ENCODE measurements around the gene SLC5A11. TPM values are rescaled to one million over a fixed set of nuclear protein-coding genes. Genes with fewer than 3 reads are reported as not detected.

The SLC5A11 gene
- total and polyA plus RNA-seq, 4 donors, result 0.05 to 1.1 TPM; not detected in 2

- DNase-seq, result no peak
- H3K9me3 ChIP-seq (ENCODE audit: control insufficient read depth in 4 of 4, insufficient read depth in 3 of 4, low read length in 3 of 4), result no peaks in the 10 kb centered on the region
Measured at GRCh38 chr16:24935336-24935735, 89.6 kb downstream of the SLC5A11 start.

DNA sequence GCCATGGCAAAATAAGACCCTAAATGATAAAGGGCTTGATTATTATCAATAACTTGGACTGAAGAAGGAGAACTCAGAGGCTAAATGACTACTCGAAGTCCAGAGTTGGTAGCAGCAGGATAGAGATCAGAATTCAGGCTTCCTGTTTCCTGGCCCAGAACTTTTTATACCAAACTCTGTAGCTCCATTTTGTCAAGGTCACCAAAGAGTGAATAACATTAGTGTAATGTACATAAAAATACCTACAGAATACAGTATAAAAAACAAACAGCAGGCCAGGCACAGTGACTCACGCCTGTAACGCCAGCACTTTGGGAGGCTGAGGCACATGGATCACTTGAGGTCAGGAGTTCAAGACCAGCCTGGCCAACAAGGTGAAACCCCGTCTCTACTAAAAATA, 90.4 kb downstream of the SLC5A11 start:
- DNase-seq (no peak), ATAC-seq (ENCODE audit: insufficient read depth, low FRiP score) (no peak)
- H3K36me3 ChIP-seq (ENCODE audit: control insufficient read depth in 4 of 4, insufficient read depth in 4 of 4, low read length in 4 of 4), result peaks cover 20 to 67% (median 38%) of the 10 kb centered on the region in 4 donors
- no peaks in the 10 kb centered on the region for H3K4me1 ChIP-seq (ENCODE audit: control insufficient read depth in 5 of 5, insufficient read depth in 5 of 5, low read length in 5 of 5)
- 84 to 92% methylated on average over 4 of the region's 4 CpGs for WGBS, 2 donors
- H3K27ac ChIP-seq (ENCODE audit: low read depth in 1 of 2, low read length in 1 of 2), result no peak overlapping the region
- H3K27me3 ChIP-seq (ENCODE audit: control insufficient read depth in 3 of 3, insufficient read depth in 3 of 3, low read length in 2 of 3), result no peaks in the 10 kb centered on the region
- H3K9ac ChIP-seq (ENCODE audit: insufficient read depth in 1 of 2, low read length in 2 of 2), result no peak overlapping the region
- TF ChIP-seq, protein P1, sequence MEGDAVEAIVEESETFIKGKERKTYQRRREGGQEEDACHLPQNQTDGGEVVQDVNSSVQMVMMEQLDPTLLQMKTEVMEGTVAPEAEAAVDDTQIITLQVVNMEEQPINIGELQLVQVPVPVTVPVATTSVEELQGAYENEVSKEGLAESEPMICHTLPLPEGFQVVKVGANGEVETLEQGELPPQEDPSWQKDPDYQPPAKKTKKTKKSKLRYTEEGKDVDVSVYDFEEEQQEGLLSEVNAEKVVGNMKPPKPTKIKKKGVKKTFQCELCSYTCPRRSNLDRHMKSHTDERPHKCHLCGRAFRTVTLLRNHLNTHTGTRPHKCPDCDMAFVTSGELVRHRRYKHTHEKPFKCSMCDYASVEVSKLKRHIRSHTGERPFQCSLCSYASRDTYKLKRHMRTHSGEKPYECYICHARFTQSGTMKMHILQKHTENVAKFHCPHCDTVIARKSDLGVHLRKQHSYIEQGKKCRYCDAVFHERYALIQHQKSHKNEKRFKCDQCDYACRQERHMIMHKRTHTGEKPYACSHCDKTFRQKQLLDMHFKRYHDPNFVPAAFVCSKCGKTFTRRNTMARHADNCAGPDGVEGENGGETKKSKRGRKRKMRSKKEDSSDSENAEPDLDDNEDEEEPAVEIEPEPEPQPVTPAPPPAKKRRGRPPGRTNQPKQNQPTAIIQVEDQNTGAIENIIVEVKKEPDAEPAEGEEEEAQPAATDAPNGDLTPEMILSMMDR (IDR thresholded peaks at IDR 0.05; ENCODE audit: control extremely low read depth, extremely low read depth), result no peak
- no peaks in the 10 kb centered on the region for H3K9me3 ChIP-seq (ENCODE audit: control insufficient read depth in 4 of 4, insufficient read depth in 3 of 4, low read length in 3 of 4)
- no peak overlapping the region for H3K4me3 ChIP-seq

More at GRCh38 chr16:24935336-24935735, 89.6 kb downstream of the SLC5A11 start:
- WGBS, 2 donors, result 96 to 98% methylated on average over 6 of the region's 6 CpGs
- no peak overlapping the region for H3K9ac ChIP-seq (ENCODE audit: insufficient read depth in 1 of 2, low read length in 2 of 2)
- no peak for ATAC-seq (ENCODE audit: insufficient read depth, low FRiP score)
- no peak overlapping the region for H3K4me3 ChIP-seq
- no peaks in the 10 kb centered on the region for H3K27me3 ChIP-seq (ENCODE audit: control insufficient read depth in 3 of 3, insufficient read depth in 3 of 3, low read length in 2 of 3)
- H3K27ac ChIP-seq (ENCODE audit: low read depth in 1 of 2, low read length in 1 of 2), result no peak overlapping the region
- H3K36me3 ChIP-seq (ENCODE audit: control insufficient read depth in 4 of 4, insufficient read depth in 4 of 4, low read length in 4 of 4), result peaks cover 20 to 65% (median 42%) of the 10 kb centered on the region in 4 donors
- TF ChIP-seq, protein P1 (IDR thresholded peaks at IDR 0.05; ENCODE audit: control extremely low read depth, extremely low read depth), result no peak
- H3K4me1 ChIP-seq (ENCODE audit: control insufficient read depth in 5 of 5, insufficient read depth in 5 of 5, low read length in 5 of 5), result no peaks in the 10 kb centered on the region

DNA sequence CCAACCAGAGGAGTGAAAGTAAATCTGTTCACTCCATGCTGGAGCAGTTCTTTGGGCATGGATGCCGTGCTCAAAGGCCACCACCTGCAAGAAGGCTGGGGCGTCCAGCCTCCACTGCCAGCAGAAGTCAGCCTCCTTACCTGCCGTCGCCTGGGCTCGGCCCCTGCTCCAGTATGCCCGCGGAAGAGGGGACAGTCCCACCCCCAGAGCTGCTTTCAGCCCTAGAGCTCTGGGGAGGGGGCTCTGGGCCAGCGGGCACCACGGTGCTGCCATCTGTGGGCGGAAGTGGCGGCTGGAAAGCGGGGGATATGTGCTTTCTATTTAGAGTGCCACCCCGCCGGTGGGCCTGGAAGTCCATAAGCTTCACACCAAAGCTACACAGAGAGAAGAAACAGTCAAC, 93.5 kb downstream of the SLC5A11 start:
- WGBS, 2 donors, result 95 to 97% methylated on average over 14 of the region's 14 CpGs
- H3K9me3 ChIP-seq (ENCODE audit: control insufficient read depth in 4 of 4, insufficient read depth in 3 of 4, low read length in 3 of 4), result no peaks in the 10 kb centered on the region
- TF ChIP-seq, protein P1 (IDR thresholded peaks at IDR 0.05; ENCODE audit: control extremely low read depth, extremely low read depth), result no peak
- ATAC-seq (ENCODE audit: insufficient read depth, low FRiP score) (no peak), DNase-seq (no peak)
- H3K9ac ChIP-seq (ENCODE audit: insufficient read depth in 1 of 2, low read length in 2 of 2), result no peak overlapping the region
- H3K36me3 ChIP-seq (ENCODE audit: control insufficient read depth in 4 of 4, insufficient read depth in 4 of 4, low read length in 4 of 4), result peaks cover 29 to 67% (median 40%) of the 10 kb centered on the region in 4 donors
- no peaks in the 10 kb centered on the region for H3K4me1 ChIP-seq (ENCODE audit: control insufficient read depth in 5 of 5, insufficient read depth in 5 of 5, low read length in 5 of 5)
- H3K27me3 ChIP-seq (ENCODE audit: control insufficient read depth in 3 of 3, insufficient read depth in 3 of 3, low read length in 2 of 3), result no peaks in the 10 kb centered on the region
- H3K4me3 ChIP-seq, result no peak overlapping the region
- no peak overlapping the region for H3K27ac ChIP-seq (ENCODE audit: low read depth in 1 of 2, low read length in 1 of 2)

DNA sequence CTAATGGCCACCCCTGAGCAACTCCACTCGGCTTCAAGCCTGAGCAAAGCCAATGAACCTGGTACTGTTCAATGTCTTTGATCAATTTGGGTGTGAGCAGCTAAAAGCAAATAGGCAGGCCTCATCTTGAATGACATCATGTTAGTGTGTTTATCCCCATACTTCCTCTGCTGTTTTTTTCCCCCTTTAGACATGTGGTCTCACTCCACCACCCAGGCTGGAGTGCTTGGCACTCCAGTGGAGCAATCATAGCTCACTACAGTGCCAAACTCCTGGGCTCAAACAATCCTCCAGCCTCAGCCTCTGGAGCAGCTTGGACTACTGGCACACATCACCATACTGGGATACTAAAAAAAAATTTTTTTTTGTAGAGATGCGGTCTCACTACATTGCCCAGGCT, 94.0 kb downstream of the SLC5A11 start:
- Histone ChIP-seq H3K4me3 (no peak overlapping the region), H3K4me1 (ENCODE audit: control insufficient read depth in 5 of 5, insufficient read depth in 5 of 5, low read length in 5 of 5) (no peaks in the 10 kb centered on the region), H3K9ac (ENCODE audit: insufficient read depth in 1 of 2, low read length in 2 of 2) (no peak overlapping the region), H3K9me3 (ENCODE audit: control insufficient read depth in 4 of 4, insufficient read depth in 3 of 4, low read length in 3 of 4) (no peaks in the 10 kb centered on the region), H3K36me3 (ENCODE audit: control insufficient read depth in 4 of 4, insufficient read depth in 4 of 4, low read length in 4 of 4) (peaks cover 27 to 62% (median 37%) of the 10 kb centered on the region in 4 donors), H3K27ac (ENCODE audit: low read depth in 1 of 2, low read length in 1 of 2) (no peak overlapping the region), H3K27me3 (ENCODE audit: control insufficient read depth in 3 of 3, insufficient read depth in 3 of 3, low read length in 2 of 3) (no peaks in the 10 kb centered on the region)
- ATAC-seq (ENCODE audit: insufficient read depth, low FRiP score) (no peak), DNase-seq (no peak)
- 96 to 97% methylated on average over 2 of the region's 2 CpGs for WGBS, 2 donors
- TF ChIP-seq, protein P1 (IDR thresholded peaks at IDR 0.05; ENCODE audit: control extremely low read depth, extremely low read depth), result no peak

Data from lung (tissue), 12 donors.